PC-9 (cell line): Measurements from ENCODE around the gene BIK.

ENCODE experiments used
- EZH2 ChIP-seq: fragments of 200-600 bp; sonication (generic); IDR thresholded peaks from 2 replicates; pipeline ENCODE4 v1.8.0; 2017; ENCODE audit warnings: antibody characterized with exemption, low read depth
- TF ChIP-seq, protein P1 (sequence below): fragments of 200-600 bp; sonication (generic); conservative IDR thresholded peaks from 2 replicates; pipeline ENCODE4 v1.6.1; 2017; ENCODE audit warnings: mixed run types, antibody characterized with exemption, mild to moderate bottlenecking, moderate library complexity

- TF ChIP-seq, protein P1, sequence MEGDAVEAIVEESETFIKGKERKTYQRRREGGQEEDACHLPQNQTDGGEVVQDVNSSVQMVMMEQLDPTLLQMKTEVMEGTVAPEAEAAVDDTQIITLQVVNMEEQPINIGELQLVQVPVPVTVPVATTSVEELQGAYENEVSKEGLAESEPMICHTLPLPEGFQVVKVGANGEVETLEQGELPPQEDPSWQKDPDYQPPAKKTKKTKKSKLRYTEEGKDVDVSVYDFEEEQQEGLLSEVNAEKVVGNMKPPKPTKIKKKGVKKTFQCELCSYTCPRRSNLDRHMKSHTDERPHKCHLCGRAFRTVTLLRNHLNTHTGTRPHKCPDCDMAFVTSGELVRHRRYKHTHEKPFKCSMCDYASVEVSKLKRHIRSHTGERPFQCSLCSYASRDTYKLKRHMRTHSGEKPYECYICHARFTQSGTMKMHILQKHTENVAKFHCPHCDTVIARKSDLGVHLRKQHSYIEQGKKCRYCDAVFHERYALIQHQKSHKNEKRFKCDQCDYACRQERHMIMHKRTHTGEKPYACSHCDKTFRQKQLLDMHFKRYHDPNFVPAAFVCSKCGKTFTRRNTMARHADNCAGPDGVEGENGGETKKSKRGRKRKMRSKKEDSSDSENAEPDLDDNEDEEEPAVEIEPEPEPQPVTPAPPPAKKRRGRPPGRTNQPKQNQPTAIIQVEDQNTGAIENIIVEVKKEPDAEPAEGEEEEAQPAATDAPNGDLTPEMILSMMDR, result no peak
- no peak for TF ChIP-seq EZH2
Observed at GRCh38 chr22:43085658-43086606, 24.6 kb upstream of the BIK start.
